IPS-20b (cell line): ENCODE measurements around the gene BTNL3.
"Not testable (repeated sequence)": the region's sequence is repeated elsewhere in the genome, so short reads cannot be mapped to it uniquely, and the experiment has no call there.

Experiments used
- H3K27ac ChIP-seq: one replicate; pipeline ENCODE4 v1.5.1; 2013; ENCODE audit warnings: low read length
- H3K27me3 ChIP-seq: 2 replicates; pipeline ENCODE4 v1.6.1; 2013; ENCODE audit warnings: mild to moderate bottlenecking, low read length, inconsistent platforms; ENCODE audit not compliant: insufficient read depth
- H3K36me3 ChIP-seq: 2 replicates; pipeline ENCODE4 v1.6.1; 2013; ENCODE audit warnings: low read depth, mild to moderate bottlenecking, inconsistent platforms, low read length, moderate library complexity; ENCODE audit not compliant: insufficient read depth
- H3K4me1 ChIP-seq: 2 replicates; pipeline ENCODE4 v1.6.1; 2013; ENCODE audit warnings: mild to moderate bottlenecking, control low read depth, inconsistent platforms, low read length, moderate library complexity; ENCODE audit not compliant: insufficient read depth
- H3K4me3 ChIP-seq: 2 replicates; pipeline ENCODE4 v1.5.1; 2013; ENCODE audit warnings: mild to moderate bottlenecking, low read length, inconsistent platforms
- H3K9ac ChIP-seq: 2 replicates; pipeline ENCODE4 v1.6.1; 2013; ENCODE audit warnings: low read depth, mild to moderate bottlenecking, inconsistent platforms, low read length, moderate library complexity
- H3K9me3 ChIP-seq: 2 replicates; pipeline ENCODE4 v1.6.1; 2013; ENCODE audit warnings: mild to moderate bottlenecking, low read depth, low read length, inconsistent platforms; ENCODE audit not compliant: insufficient read depth

The BTNL3 gene

GRCh38 chr5:180982008-180982741 is 6.5 kb upstream of the BTNL3 start:
- Histone ChIP-seq H3K4me3 (no peak overlapping the region), H3K9ac (no peak overlapping the region), H3K4me1 (no peaks in the 10 kb centered on the region), H3K9me3 (no peaks in the 10 kb centered on the region), H3K36me3 (no peaks in the 10 kb centered on the region), H3K27me3 (no peaks in the 10 kb centered on the region), H3K27ac (no peak overlapping the region)

GRCh38 chr5:180988016-180988415 is 630 bp upstream of the BTNL3 start:
- Histone ChIP-seq H3K27ac (no peak overlapping the region), H3K9me3 (no peaks in the 10 kb centered on the region), H3K27me3 (no peaks in the 10 kb centered on the region), H3K4me3 (no peak overlapping the region), H3K36me3 (no peaks in the 10 kb centered on the region), H3K4me1 (no peaks in the 10 kb centered on the region), H3K9ac (no peak overlapping the region)

- Histone ChIP-seq H3K9me3 (no peaks in the 10 kb centered on the region), H3K4me1 (no peaks in the 10 kb centered on the region), H3K27me3 (no peaks in the 10 kb centered on the region), H3K4me3 (no peak overlapping the region), H3K27ac (no peak overlapping the region), H3K36me3 (no peaks in the 10 kb centered on the region), H3K9ac (no peak overlapping the region)
Observed at GRCh38 chr5:180990086-180990881, 1.6 kb downstream of the BTNL3 start.

- Histone ChIP-seq H3K27me3 (no peaks in the 10 kb centered on the region), H3K36me3 (no peaks in the 10 kb centered on the region), H3K9ac (no peak overlapping the region), H3K4me1 (no peaks in the 10 kb centered on the region), H3K4me3 (no peak overlapping the region), H3K9me3 (no peaks in the 10 kb centered on the region), H3K27ac (no peak overlapping the region)
Observed at GRCh38 chr5:180990882-180991242, 2.2 kb downstream of the BTNL3 start.

GRCh38 chr5:181001947-181002346 is 13.3 kb downstream of the BTNL3 start:
- H3K4me1 ChIP-seq: no peaks in the 10 kb centered on the region
- H3K9me3 ChIP-seq: no peaks in the 10 kb centered on the region
- no peaks in the 10 kb centered on the region for H3K36me3 ChIP-seq
- H3K27me3 ChIP-seq: no peaks in the 10 kb centered on the region
- H3K4me3 ChIP-seq: no peak overlapping the region
- H3K9ac ChIP-seq: no peak overlapping the region
- H3K27ac ChIP-seq: no peak overlapping the region

- Histone ChIP-seq H3K4me1 (no peaks in the 10 kb centered on the region), H3K27me3 (no peaks in the 10 kb centered on the region)
Observed at GRCh38 chr5:181005791-181006190, 17.1 kb downstream of the BTNL3 start.

GRCh38 chr5:181008136-181008535 is 19.5 kb downstream of the BTNL3 start:
- H3K9ac ChIP-seq: no peak overlapping the region
- no peaks in the 10 kb centered on the region for H3K36me3 ChIP-seq
- H3K27ac ChIP-seq: no peak overlapping the region
- no peak overlapping the region for H3K4me3 ChIP-seq
- no peaks in the 10 kb centered on the region for H3K4me1 ChIP-seq
- no peaks in the 10 kb centered on the region for H3K9me3 ChIP-seq
- H3K27me3 ChIP-seq: no peaks in the 10 kb centered on the region

More at GRCh38 chr5:181005791-181006190, 17.1 kb downstream of the BTNL3 start:
- no peaks in the 10 kb centered on the region for H3K9me3 ChIP-seq
- H3K36me3 ChIP-seq: no peaks in the 10 kb centered on the region
- no peak overlapping the region for H3K4me3 ChIP-seq
- no peak overlapping the region for H3K9ac ChIP-seq
- H3K27ac ChIP-seq: no peak overlapping the region

- H3K4me3 ChIP-seq: not testable (repeated sequence)
Observed at GRCh38 chr5:181010018-181010417, 21.4 kb downstream of the BTNL3 start.

GRCh38 chr5:181014654-181015053 is 26.0 kb downstream of the BTNL3 start:
- H3K36me3 ChIP-seq, H3K9me3 ChIP-seq, H3K4me3 ChIP-seq, H3K4me1 ChIP-seq, H3K9ac ChIP-seq, H3K27ac ChIP-seq, H3K27me3 ChIP-seq: not testable (repeated sequence)

More at GRCh38 chr5:181010018-181010417, 21.4 kb downstream of the BTNL3 start:
- not testable (repeated sequence) for H3K27me3 ChIP-seq, H3K4me1 ChIP-seq, H3K9me3 ChIP-seq, H3K27ac ChIP-seq, H3K9ac ChIP-seq, H3K36me3 ChIP-seq

GRCh38 chr5:181017448-181017847 is 28.8 kb downstream of the BTNL3 start:
- not testable (repeated sequence) for H3K9me3 ChIP-seq, H3K27ac ChIP-seq, H3K36me3 ChIP-seq, H3K4me1 ChIP-seq, H3K27me3 ChIP-seq, H3K9ac ChIP-seq, H3K4me3 ChIP-seq

- Histone ChIP-seq H3K4me3 (no peak overlapping the region), H3K9ac (no peak overlapping the region), H3K9me3 (peaks cover 10% of the 10 kb centered on the region), H3K27me3 (no peaks in the 10 kb centered on the region), H3K27ac (no peak overlapping the region), H3K4me1 (no peaks in the 10 kb centered on the region), H3K36me3 (no peaks in the 10 kb centered on the region)
Observed at GRCh38 chr5:181020688-181021087, 32.0 kb downstream of the BTNL3 start.
